ENCODE results near the gene JARID2.

- TF ChIP-seq CTCF (IDR thresholded peaks at IDR 0.05) (no peak), POLR2A (IDR thresholded peaks at IDR 0.05) (no peak)
These were observed 85.3 kb downstream of the JARID2 start for GRCh38 chr6:15331143-15331542.

Data from Peyer's patch (tissue), 4 donors.